Liver (tissue), 3 donors: ENCODE measurements around the gene SOBP.

Experiments used
- EGR1 ChIP-seq, 2 donors: IDR thresholded peaks; 2 replicates each; pipeline ENCODE4 v1.6.1; 2016 to 2018; ENCODE audit warnings: antibody characterized with exemption in 2 of 2, low read depth in 2 of 2
- FOXA1 ChIP-seq: IDR thresholded peaks from 2 replicates; pipeline ENCODE4 v1.6.1; 2016; ENCODE audit warnings: antibody characterized with exemption
- GABPA ChIP-seq, 2 donors: IDR thresholded peaks in 1 of 2; conservative IDR thresholded peaks in 1 of 2; 2 replicates each; pipeline ENCODE4 v1.6.1; 2016; ENCODE audit warnings: antibody characterized with exemption in 2 of 2, mild to moderate bottlenecking in 1 of 2, moderate library complexity in 1 of 2
- JUND ChIP-seq, 2 donors: IDR thresholded peaks; 2 replicates each; pipeline ENCODE4 v1.6.1; 2016; ENCODE audit warnings: antibody characterized with exemption in 2 of 2
- RAD21 ChIP-seq, 2 donors: IDR thresholded peaks; 2 replicates each; pipeline ENCODE4 v1.6.1; 2016; ENCODE audit warnings: antibody characterized with exemption in 2 of 2, mild to moderate bottlenecking in 2 of 2
- RXRA ChIP-seq, 2 donors: IDR thresholded peaks; 2 replicates each; pipeline ENCODE4 v1.6.1; 2017 to 2018; ENCODE audit warnings: antibody characterized with exemption in 2 of 2, mild to moderate bottlenecking in 1 of 2
- SP1 ChIP-seq: IDR thresholded peaks from 2 replicates; pipeline ENCODE4 v1.6.1; 2018; ENCODE audit warnings: antibody characterized with exemption, mild to moderate bottlenecking
- TAF1 ChIP-seq: conservative IDR thresholded peaks from 2 replicates; pipeline ENCODE4 v1.6.1; 2016; ENCODE audit warnings: antibody characterized with exemption, mild to moderate bottlenecking
- YY1 ChIP-seq: IDR thresholded peaks from 2 replicates; pipeline ENCODE4 v1.6.1; 2016; ENCODE audit warnings: antibody characterized with exemption, mild to moderate bottlenecking
- TF ChIP-seq, protein P1 (sequence below): fragments of 150-350 bp; IDR thresholded peaks from 2 replicates; pipeline ENCODE4 v1.5.1; 2017; ENCODE audit warnings: improper control_type of control experiment, low read depth, low read length; ENCODE audit not compliant: missing input control
- TF ChIP-seq, protein P2 (sequence below): IDR thresholded peaks from 2 replicates; pipeline ENCODE4 v1.6.1; 2016; ENCODE audit warnings: antibody characterized with exemption
- TF ChIP-seq, protein P3 (sequence below): IDR thresholded peaks from 2 replicates; pipeline ENCODE4 v1.6.1; 2016; ENCODE audit warnings: antibody characterized with exemption
- TF ChIP-seq, protein P4 (sequence below): IDR thresholded peaks from 2 replicates; pipeline ENCODE4 v1.6.1; 2016; ENCODE audit warnings: antibody characterized with exemption, mild to moderate bottlenecking
- donor health status: healthy.
- donor health status: healthy.

DNA sequence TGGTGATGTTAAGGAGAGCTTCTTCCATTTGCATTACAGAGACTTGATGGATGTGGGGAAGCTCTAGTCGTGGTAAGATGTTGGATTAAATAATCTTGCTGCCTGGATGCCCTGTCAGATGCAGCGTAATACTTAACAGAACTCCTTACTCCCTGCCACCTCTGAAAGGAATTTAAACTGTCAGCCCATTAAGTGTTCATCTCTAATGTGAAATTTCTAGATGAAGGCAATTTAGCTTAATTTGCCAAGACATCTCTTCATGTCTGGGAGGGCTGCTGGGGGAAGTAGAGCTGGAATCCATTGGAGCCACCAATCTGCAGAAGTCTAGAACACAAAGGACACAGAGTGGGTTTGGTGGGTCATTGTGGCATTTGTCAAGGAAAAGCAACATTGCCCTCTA lies 64.4 kb downstream of the SOBP start:
- TF ChIP-seq, protein P1, sequence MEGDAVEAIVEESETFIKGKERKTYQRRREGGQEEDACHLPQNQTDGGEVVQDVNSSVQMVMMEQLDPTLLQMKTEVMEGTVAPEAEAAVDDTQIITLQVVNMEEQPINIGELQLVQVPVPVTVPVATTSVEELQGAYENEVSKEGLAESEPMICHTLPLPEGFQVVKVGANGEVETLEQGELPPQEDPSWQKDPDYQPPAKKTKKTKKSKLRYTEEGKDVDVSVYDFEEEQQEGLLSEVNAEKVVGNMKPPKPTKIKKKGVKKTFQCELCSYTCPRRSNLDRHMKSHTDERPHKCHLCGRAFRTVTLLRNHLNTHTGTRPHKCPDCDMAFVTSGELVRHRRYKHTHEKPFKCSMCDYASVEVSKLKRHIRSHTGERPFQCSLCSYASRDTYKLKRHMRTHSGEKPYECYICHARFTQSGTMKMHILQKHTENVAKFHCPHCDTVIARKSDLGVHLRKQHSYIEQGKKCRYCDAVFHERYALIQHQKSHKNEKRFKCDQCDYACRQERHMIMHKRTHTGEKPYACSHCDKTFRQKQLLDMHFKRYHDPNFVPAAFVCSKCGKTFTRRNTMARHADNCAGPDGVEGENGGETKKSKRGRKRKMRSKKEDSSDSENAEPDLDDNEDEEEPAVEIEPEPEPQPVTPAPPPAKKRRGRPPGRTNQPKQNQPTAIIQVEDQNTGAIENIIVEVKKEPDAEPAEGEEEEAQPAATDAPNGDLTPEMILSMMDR: no peak
- TF ChIP-seq RAD21 (IDR thresholded peaks at IDR 0.05): no peak
- TF ChIP-seq, protein P2, sequence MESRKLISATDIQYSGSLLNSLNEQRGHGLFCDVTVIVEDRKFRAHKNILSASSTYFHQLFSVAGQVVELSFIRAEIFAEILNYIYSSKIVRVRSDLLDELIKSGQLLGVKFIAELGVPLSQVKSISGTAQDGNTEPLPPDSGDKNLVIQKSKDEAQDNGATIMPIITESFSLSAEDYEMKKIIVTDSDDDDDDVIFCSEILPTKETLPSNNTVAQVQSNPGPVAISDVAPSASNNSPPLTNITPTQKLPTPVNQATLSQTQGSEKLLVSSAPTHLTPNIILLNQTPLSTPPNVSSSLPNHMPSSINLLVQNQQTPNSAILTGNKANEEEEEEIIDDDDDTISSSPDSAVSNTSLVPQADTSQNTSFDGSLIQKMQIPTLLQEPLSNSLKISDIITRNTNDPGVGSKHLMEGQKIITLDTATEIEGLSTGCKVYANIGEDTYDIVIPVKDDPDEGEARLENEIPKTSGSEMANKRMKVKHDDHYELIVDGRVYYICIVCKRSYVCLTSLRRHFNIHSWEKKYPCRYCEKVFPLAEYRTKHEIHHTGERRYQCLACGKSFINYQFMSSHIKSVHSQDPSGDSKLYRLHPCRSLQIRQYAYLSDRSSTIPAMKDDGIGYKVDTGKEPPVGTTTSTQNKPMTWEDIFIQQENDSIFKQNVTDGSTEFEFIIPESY: no peak
- no peak for TF ChIP-seq TAF1
- TF ChIP-seq, protein P3, sequence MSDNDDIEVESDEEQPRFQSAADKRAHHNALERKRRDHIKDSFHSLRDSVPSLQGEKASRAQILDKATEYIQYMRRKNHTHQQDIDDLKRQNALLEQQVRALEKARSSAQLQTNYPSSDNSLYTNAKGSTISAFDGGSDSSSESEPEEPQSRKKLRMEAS: no peak
- no peak for TF ChIP-seq YY1
- no peak for TF ChIP-seq GABPA (IDR thresholded peaks at IDR 0.05 in 1 of 2, conservative IDR thresholded peaks at IDR 0.05 in 1 of 2)
- TF ChIP-seq, protein P4, sequence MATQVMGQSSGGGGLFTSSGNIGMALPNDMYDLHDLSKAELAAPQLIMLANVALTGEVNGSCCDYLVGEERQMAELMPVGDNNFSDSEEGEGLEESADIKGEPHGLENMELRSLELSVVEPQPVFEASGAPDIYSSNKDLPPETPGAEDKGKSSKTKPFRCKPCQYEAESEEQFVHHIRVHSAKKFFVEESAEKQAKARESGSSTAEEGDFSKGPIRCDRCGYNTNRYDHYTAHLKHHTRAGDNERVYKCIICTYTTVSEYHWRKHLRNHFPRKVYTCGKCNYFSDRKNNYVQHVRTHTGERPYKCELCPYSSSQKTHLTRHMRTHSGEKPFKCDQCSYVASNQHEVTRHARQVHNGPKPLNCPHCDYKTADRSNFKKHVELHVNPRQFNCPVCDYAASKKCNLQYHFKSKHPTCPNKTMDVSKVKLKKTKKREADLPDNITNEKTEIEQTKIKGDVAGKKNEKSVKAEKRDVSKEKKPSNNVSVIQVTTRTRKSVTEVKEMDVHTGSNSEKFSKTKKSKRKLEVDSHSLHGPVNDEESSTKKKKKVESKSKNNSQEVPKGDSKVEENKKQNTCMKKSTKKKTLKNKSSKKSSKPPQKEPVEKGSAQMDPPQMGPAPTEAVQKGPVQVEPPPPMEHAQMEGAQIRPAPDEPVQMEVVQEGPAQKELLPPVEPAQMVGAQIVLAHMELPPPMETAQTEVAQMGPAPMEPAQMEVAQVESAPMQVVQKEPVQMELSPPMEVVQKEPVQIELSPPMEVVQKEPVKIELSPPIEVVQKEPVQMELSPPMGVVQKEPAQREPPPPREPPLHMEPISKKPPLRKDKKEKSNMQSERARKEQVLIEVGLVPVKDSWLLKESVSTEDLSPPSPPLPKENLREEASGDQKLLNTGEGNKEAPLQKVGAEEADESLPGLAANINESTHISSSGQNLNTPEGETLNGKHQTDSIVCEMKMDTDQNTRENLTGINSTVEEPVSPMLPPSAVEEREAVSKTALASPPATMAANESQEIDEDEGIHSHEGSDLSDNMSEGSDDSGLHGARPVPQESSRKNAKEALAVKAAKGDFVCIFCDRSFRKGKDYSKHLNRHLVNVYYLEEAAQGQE: no peak
- no peak for TF ChIP-seq RXRA (IDR thresholded peaks at IDR 0.05)
- TF ChIP-seq SP1: no peak
- no peak for TF ChIP-seq EGR1 (IDR thresholded peaks at IDR 0.05; ENCODE audit: low read depth in 2 of 2)
- no peak for TF ChIP-seq FOXA1
- no peak for TF ChIP-seq JUND (IDR thresholded peaks at IDR 0.05)
